SH-SY5Y (cell line): Measurements from ENCODE around the gene TNXB.

Experiments
- GATA2 ChIP-seq: IDR thresholded peaks from 2 replicates; pipeline ENCODE4 v1.6.1; 2011; ENCODE audit warnings: mild to moderate bottlenecking, low read depth, low read length
- GATA3 ChIP-seq: IDR thresholded peaks from 2 replicates; pipeline ENCODE4 v1.6.1; 2011; ENCODE audit warnings: low read depth, mild to moderate bottlenecking, low read length, moderate library complexity

- TF ChIP-seq GATA2 (no peak), GATA3 (no peak)
Observed at GRCh38 chr6:32123681-32124080, 14.5 kb upstream of the TNXB start.
